Smooth muscle cell (in vitro differentiated cells): ENCODE measurements around the gene UNC5A. TPM values are rescaled to one million over a fixed set of nuclear protein-coding genes. Genes with fewer than 3 reads are reported as not detected.

Experiments
- DNase-seq: peaks from one replicate; lab custom pipeline; 2025; ENCODE audit not compliant: unreplicated experiment; lab: John Stamatoyannopoulos, UW
- H2AFZ ChIP-seq: fragments of 200-600 bp; sonication (generic); 2 replicates; pipeline ENCODE4 v1.6.0; 2016; ENCODE audit warnings: antibody characterized with exemption, low read depth, mild to moderate bottlenecking
- H3F3A ChIP-seq: fragments of 200-600 bp; sonication (generic); 2 replicates; pipeline ENCODE4 v1.6.0; 2017; ENCODE audit warnings: antibody characterized with exemption, low read depth
- H3K27ac ChIP-seq: fragments of 200-600 bp; sonication (generic); 2 replicates; pipeline ENCODE4 v1.5.1; 2016; ENCODE audit warnings: low read depth, mild to moderate bottlenecking
- H3K27me3 ChIP-seq: fragments of 200-600 bp; sonication (generic); 2 replicates; pipeline ENCODE4 v1.6.1; 2016; ENCODE audit warnings: low read depth, mild to moderate bottlenecking
- H3K36me3 ChIP-seq: fragments of 200-600 bp; sonication (generic); 2 replicates; pipeline ENCODE4 v1.5.1; 2016; ENCODE audit warnings: low read depth
- H3K4me1 ChIP-seq: fragments of 200-600 bp; sonication (generic); 2 replicates; pipeline ENCODE4 v1.5.1; 2016; ENCODE audit warnings: low read depth
- H3K4me2 ChIP-seq: fragments of 200-600 bp; sonication (generic); 2 replicates; pipeline ENCODE4 v1.6.0; 2016; ENCODE audit warnings: mild to moderate bottlenecking
- H3K4me3 ChIP-seq: fragments of 200-600 bp; sonication (generic); 2 replicates; pipeline ENCODE4 v1.5.1; 2016; ENCODE audit warnings: mild to moderate bottlenecking
- H3K79me2 ChIP-seq: fragments of 200-600 bp; sonication (generic); 2 replicates; pipeline ENCODE4 v1.6.0; 2016; ENCODE audit warnings: low read depth, mild to moderate bottlenecking
- H3K9ac ChIP-seq: fragments of 200-600 bp; sonication (generic); 2 replicates; pipeline ENCODE4 v1.6.0; 2016; ENCODE audit warnings: low read depth
- H3K9me3 ChIP-seq: fragments of 200-600 bp; sonication (generic); replicated peaks from 2 replicates; pipeline ENCODE4 v1.5.1; 2016; ENCODE audit warnings: low read depth
- H4K20me1 ChIP-seq: fragments of 200-600 bp; sonication (generic); 2 replicates; pipeline ENCODE4 v1.6.0; 2016; ENCODE audit warnings: low read depth
- WGBS: methylation state at CpG from one replicate; pipeline ENCODE4 v1.1.7; 2016; ENCODE audit warnings: low lambda C conversion rate; 5-methylcytosine and 5-hydroxymethylcytosine counted together
- polyA plus RNA-seq: library from polyadenylated mRNA; unstranded; fragments of >200 nt; fragmentation: Nextera tagmentation; extraction: Ambion mirVana; gene quantifications from 2 replicates; pipeline ENCODE4 v1.2.1, GENCODE V29; 2016
- total RNA-seq: library from RNA; depleted of rRNA; stranded (reverse); fragments of >200 nt; gene quantifications from 2 replicates; pipeline ENCODE4 v1.2.3, GENCODE V29; 2014
- TF ChIP-seq, protein P1 (sequence below): fragments of 200-600 bp; sonication (generic); IDR thresholded peaks from 2 replicates; pipeline ENCODE4 v1.5.1; 2017; ENCODE audit warnings: borderline replicate concordance, mild to moderate bottlenecking, antibody characterized with exemption; ENCODE audit not compliant: insufficient read depth, poor library complexity, severe bottlenecking

UNC5A gene
- total and polyA plus RNA-seq, 2 experiments from 2014 or later, result not detected

DNA sequence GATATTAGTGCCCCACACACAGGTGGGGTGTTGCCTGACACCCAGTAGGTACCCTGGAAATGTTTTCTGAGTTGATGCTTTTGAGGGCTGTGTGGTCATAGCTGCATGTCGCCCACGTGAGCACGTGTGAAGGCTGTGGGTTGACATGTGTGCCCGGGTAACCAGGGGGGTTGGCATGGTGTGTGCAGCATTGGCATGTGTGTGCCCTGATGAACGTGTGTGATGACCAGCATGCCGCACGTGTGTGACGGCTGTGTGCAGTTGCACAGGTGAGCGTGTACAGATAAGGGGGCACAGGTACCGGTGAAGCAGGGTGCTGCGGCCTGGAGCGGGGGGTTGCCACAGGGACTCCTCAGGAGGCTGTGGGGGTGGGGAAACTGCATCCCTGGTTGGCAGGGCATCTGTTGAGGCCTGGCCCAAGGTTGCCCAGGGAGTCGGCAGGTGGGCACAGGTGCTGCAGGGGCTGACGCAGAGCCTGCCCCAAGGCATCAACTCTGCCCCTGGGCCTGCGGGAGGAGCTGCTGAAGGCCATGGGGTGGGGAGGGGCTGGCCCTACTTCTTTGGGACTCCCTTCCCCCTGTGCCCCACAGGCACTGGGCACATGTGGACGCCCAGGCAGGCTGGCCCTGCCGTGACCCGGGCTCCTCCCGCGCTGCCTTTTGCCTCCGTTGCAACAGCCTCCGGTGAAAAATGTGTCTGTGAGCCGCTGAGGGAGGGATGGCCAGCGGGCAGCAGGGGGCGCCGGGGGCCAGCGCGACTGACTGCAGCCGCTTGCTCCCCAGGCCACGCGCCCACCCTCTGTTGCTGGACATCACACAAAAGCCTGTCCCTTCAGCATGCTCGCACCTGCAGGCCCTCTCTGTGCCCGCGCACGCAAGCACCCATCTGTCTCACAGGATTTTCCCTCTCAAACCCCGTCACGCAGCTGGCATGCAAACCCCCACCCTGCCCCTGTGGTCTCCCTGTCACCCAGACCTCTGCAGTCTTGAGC, 2.2 kb downstream of the UNC5A start:
- peaks cover 22% of the 10 kb centered on the region for H3K4me1 ChIP-seq
- H3F3A ChIP-seq, result no peaks in the 10 kb centered on the region
- peaks cover 96% of the 10 kb centered on the region for H3K27me3 ChIP-seq
- H3K36me3 ChIP-seq, result no peaks in the 10 kb centered on the region
- 43% methylated on average over 36 of the region's 37 CpGs for WGBS
- no peak overlapping the region for H2AFZ ChIP-seq
- no peaks in the 10 kb centered on the region for H3K9me3 ChIP-seq
- no peaks in the 10 kb centered on the region for H3K79me2 ChIP-seq
- no peak overlapping the region for H3K4me2 ChIP-seq
- TF ChIP-seq, protein P1, sequence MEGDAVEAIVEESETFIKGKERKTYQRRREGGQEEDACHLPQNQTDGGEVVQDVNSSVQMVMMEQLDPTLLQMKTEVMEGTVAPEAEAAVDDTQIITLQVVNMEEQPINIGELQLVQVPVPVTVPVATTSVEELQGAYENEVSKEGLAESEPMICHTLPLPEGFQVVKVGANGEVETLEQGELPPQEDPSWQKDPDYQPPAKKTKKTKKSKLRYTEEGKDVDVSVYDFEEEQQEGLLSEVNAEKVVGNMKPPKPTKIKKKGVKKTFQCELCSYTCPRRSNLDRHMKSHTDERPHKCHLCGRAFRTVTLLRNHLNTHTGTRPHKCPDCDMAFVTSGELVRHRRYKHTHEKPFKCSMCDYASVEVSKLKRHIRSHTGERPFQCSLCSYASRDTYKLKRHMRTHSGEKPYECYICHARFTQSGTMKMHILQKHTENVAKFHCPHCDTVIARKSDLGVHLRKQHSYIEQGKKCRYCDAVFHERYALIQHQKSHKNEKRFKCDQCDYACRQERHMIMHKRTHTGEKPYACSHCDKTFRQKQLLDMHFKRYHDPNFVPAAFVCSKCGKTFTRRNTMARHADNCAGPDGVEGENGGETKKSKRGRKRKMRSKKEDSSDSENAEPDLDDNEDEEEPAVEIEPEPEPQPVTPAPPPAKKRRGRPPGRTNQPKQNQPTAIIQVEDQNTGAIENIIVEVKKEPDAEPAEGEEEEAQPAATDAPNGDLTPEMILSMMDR, result peak; percentile 48
- H3K4me3 ChIP-seq, result no peak overlapping the region
- no peak overlapping the region for H3K27ac ChIP-seq
- no peaks in the 10 kb centered on the region for H4K20me1 ChIP-seq
- DNase-seq, result no peak
- H3K9ac ChIP-seq, result no peak overlapping the region

DNA sequence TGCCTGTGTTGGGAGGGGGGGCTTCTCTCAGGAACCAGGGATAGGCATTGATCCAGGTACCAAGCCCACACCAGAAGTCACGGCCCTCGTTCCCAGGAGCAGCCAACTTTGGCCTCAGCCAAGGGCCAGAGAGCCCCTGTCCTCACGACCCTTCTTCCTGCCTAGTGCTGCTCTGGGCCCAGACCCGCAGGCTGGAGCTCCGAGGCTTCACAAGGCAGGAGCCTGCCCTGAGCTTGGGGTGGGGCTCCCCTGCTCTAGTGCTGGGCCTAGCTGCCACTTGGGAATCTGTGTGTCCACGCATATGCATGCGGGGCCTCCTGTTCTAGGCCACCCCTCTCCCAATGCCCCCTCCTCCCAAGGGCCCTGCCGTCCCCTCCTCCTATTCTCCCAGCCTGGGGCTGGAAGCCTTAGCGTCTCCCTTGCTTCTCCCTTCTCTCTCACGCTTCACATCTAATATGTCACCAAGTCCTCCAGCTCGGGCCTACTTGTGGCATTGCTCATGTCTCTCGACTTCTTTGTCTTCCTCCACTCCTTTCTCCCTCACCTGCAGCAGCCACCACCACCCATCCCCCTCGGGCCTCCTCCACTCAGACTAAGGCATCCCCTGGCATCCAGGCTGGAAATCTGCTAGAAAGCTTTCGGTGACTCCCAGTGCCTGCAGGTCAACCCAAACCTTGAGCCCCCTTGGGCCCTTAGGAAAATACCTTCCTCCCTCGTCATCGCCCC, 3.4 kb downstream of the UNC5A start:
- no peak overlapping the region for H3K27ac ChIP-seq
- no peaks in the 10 kb centered on the region for H4K20me1 ChIP-seq
- H3K9ac ChIP-seq, result no peak overlapping the region
- no peak overlapping the region for H2AFZ ChIP-seq
- H3F3A ChIP-seq, result no peaks in the 10 kb centered on the region
- H3K27me3 ChIP-seq, result peaks cover 96% of the 10 kb centered on the region
- WGBS, result 83% methylated on average over 16 of the region's 16 CpGs
- peaks cover 24% of the 10 kb centered on the region for H3K4me1 ChIP-seq
- TF ChIP-seq, protein P1, result no peak
- H3K9me3 ChIP-seq, result no peaks in the 10 kb centered on the region
- no peak overlapping the region for H3K4me3 ChIP-seq
- no peak overlapping the region for H3K4me2 ChIP-seq
- H3K79me2 ChIP-seq, result no peaks in the 10 kb centered on the region
- H3K36me3 ChIP-seq, result no peaks in the 10 kb centered on the region
- no peak for DNase-seq

DNA sequence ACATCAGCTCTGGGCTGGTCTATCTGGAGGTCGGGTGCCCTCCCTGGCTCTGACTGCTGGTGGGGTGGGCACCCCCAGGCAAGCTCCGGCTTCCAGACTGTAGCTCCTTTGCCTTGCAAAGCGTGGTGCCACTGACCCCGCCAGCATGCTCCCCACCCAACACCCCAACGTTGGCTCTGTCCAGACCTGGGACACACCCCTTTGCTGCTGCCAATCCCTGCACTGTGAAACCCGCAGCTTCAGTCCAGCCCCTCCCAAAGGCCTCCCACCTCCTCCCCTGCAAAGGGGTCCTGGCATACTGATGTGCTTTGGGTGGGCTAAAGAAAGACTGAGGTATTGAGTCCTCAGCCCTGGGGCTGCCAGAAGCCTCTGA, 3.9 kb downstream of the UNC5A start:
- H3K4me3 ChIP-seq, result no peak overlapping the region
- H3K27me3 ChIP-seq, result peaks cover 96% of the 10 kb centered on the region
- no peaks in the 10 kb centered on the region for H3K9me3 ChIP-seq
- WGBS, result 91% methylated on average over 6 of the region's 6 CpGs
- no peaks in the 10 kb centered on the region for H3F3A ChIP-seq
- H3K27ac ChIP-seq, result no peak overlapping the region
- no peaks in the 10 kb centered on the region for H4K20me1 ChIP-seq
- no peaks in the 10 kb centered on the region for H3K79me2 ChIP-seq
- no peak overlapping the region for H3K4me2 ChIP-seq
- no peak overlapping the region for H3K9ac ChIP-seq
- no peaks in the 10 kb centered on the region for H3K36me3 ChIP-seq
- no peak overlapping the region for H2AFZ ChIP-seq
- peaks cover 22% of the 10 kb centered on the region for H3K4me1 ChIP-seq
- TF ChIP-seq, protein P1, result no peak
- no peak for DNase-seq
